IPS-11a (cell line): ENCODE measurements around the gene RANBP17.
"Not testable (repeated sequence)": the region's sequence is repeated elsewhere in the genome, so short reads cannot be mapped to it uniquely, and the experiment has no call there.

Source experiments
- H3K4me3 ChIP-seq: one replicate; pipeline ENCODE4 v1.5.1; 2013; ENCODE audit warnings: low read depth, low read length, control low read depth

Gene RANBP17

GRCh38 chr5:170865622-170866021, 3.8 kb downstream of the RANBP17 start:
- no peak overlapping the region for H3K4me3 ChIP-seq

- no peak overlapping the region for H3K4me3 ChIP-seq
Measured at GRCh38 chr5:170867825-170868224, 6.0 kb downstream of the RANBP17 start.

GRCh38 chr5:170870390-170870789, 8.6 kb downstream of the RANBP17 start:
- H3K4me3 ChIP-seq = not testable (repeated sequence)

GRCh38 chr5:170874017-170874416, 12.2 kb downstream of the RANBP17 start:
- no peak overlapping the region for H3K4me3 ChIP-seq

- H3K4me3 ChIP-seq = no peak overlapping the region
Measured at GRCh38 chr5:170875811-170876210, 14.0 kb downstream of the RANBP17 start.

GRCh38 chr5:170880084-170880483, 18.3 kb downstream of the RANBP17 start:
- H3K4me3 ChIP-seq = no peak overlapping the region

GRCh38 chr5:170882345-170882744, 20.5 kb downstream of the RANBP17 start:
- H3K4me3 ChIP-seq = no peak overlapping the region

GRCh38 chr5:170885256-170885655, 23.4 kb downstream of the RANBP17 start:
- H3K4me3 ChIP-seq = no peak overlapping the region

GRCh38 chr5:170885809-170886208, 24.0 kb downstream of the RANBP17 start:
- no peak overlapping the region for H3K4me3 ChIP-seq

GRCh38 chr5:170886210-170886894, 24.5 kb downstream of the RANBP17 start:
- H3K4me3 ChIP-seq = no peak overlapping the region

- H3K4me3 ChIP-seq = no peak overlapping the region
Measured at GRCh38 chr5:170892196-170892595, 30.4 kb downstream of the RANBP17 start.

GRCh38 chr5:170894665-170895064, 32.8 kb downstream of the RANBP17 start:
- no peak overlapping the region for H3K4me3 ChIP-seq

- no peak overlapping the region for H3K4me3 ChIP-seq
Measured at GRCh38 chr5:170896779-170897178, 35.0 kb downstream of the RANBP17 start.

- H3K4me3 ChIP-seq = no peak overlapping the region
Measured at GRCh38 chr5:170903075-170903474, 41.3 kb downstream of the RANBP17 start.

- H3K4me3 ChIP-seq = no peak overlapping the region
Measured at GRCh38 chr5:170907758-170908157, 45.9 kb downstream of the RANBP17 start.

- H3K4me3 ChIP-seq = no peak overlapping the region
Measured at GRCh38 chr5:170913573-170913972, 51.8 kb downstream of the RANBP17 start.

- no peak overlapping the region for H3K4me3 ChIP-seq
Measured at GRCh38 chr5:170917113-170917512, 55.3 kb downstream of the RANBP17 start.

GRCh38 chr5:170920196-170920595, 58.4 kb downstream of the RANBP17 start:
- H3K4me3 ChIP-seq = no peak overlapping the region

- H3K4me3 ChIP-seq = not testable (repeated sequence)
Measured at GRCh38 chr5:170922331-170922730, 60.5 kb downstream of the RANBP17 start.

GRCh38 chr5:170923910-170924620, 62.2 kb downstream of the RANBP17 start:
- no peak overlapping the region for H3K4me3 ChIP-seq

GRCh38 chr5:170935534-170936218, 73.9 kb downstream of the RANBP17 start:
- not testable (repeated sequence) for H3K4me3 ChIP-seq

- H3K4me3 ChIP-seq = no peak overlapping the region
Measured at GRCh38 chr5:170937072-170937471, 75.3 kb downstream of the RANBP17 start.
